HEK293T (cell line): ENCODE measurements around the gene PPP3R1.

Experiments used
- BHLHE40 ChIP-seq: fragments of 450-650 bp; IDR thresholded peaks from 2 replicates; pipeline ENCODE4 v1.6.1; 2016; ENCODE audit warnings: mild to moderate bottlenecking, moderate library complexity, borderline replicate concordance
- CTBP1 ChIP-seq: fragments of 450-650 bp; IDR thresholded peaks from 2 replicates; pipeline ENCODE4 v1.6.1; 2016; ENCODE audit warnings: borderline replicate concordance
- ELF4 ChIP-seq: fragments of 450-650 bp; IDR thresholded peaks from 2 replicates; pipeline ENCODE4 v1.6.1; 2017; ENCODE audit warnings: antibody characterized with exemption
- FOXM1 ChIP-seq: fragments of 450-650 bp; IDR thresholded peaks from 2 replicates; pipeline ENCODE4 v1.6.1; 2017; ENCODE audit warnings: mild to moderate bottlenecking, borderline replicate concordance
- NFRKB ChIP-seq: fragments of 450-650 bp; IDR thresholded peaks from 2 replicates; pipeline ENCODE4 v1.6.1; 2016; ENCODE audit warnings: mild to moderate bottlenecking, moderate library complexity
- SP1 ChIP-seq: fragments of 450-650 bp; IDR thresholded peaks from 2 replicates; pipeline ENCODE4 v1.6.1; 2017
- SUZ12 ChIP-seq: fragments of 450-650 bp; IDR thresholded peaks from 2 replicates; pipeline ENCODE4 v1.6.1; 2016; ENCODE audit warnings: mild to moderate bottlenecking

DNA sequence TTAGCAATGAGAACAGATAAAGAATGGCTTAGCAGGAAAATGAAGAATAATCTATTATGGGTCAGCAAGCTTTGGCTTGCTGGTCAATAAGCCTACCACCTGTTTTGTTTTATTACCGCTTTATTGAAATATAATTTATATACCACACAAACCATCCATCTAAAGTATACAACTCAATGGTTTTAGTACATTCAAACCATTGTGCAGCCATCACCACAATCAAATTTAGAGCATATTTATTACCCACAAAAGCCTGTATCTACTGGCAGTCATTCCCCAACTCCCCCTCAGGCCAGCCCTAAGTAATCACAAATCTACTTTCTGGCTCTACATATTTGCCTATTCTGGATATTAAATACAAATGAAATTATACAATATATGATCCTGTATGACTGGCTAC lies 17.2 kb downstream of the PPP3R1 start:
- TF ChIP-seq NFRKB: no peak
- TF ChIP-seq SUZ12: no peak
- TF ChIP-seq FOXM1: no peak
- no peak for TF ChIP-seq CTBP1
- TF ChIP-seq SP1: no peak
- no peak for TF ChIP-seq ELF4
- no peak for TF ChIP-seq BHLHE40
